Astrocyte (in vitro differentiated cells and primary cell): ENCODE results near the gene ZBTB11. TPM values are rescaled to one million over a fixed set of nuclear protein-coding genes. Genes with fewer than 3 reads are reported as not detected.

ENCODE experiments used
- DNase-seq: peaks from one replicate; pipeline ENCODE4 v3.0.0-alpha.2; 2010; ENCODE audit warnings: low read depth
- FAIRE-seq: peaks from 2 replicates; lab custom pipeline; 2011; peaks lifted over from hg19 to GRCh38; lab: Jason Lieb, UNC
- H2AFZ ChIP-seq: 2 replicates; pipeline ENCODE4 v1.6.0; 2012; ENCODE audit warnings: low read depth, low read length, inconsistent platforms
- H3K27ac ChIP-seq: 2 replicates; pipeline ENCODE4 v1.5.1; 2011; ENCODE audit warnings: low read depth, low read length, inconsistent platforms
- H3K27me3 ChIP-seq: 2 replicates; pipeline ENCODE4 v1.6.0; 2011; ENCODE audit warnings: low read length, inconsistent platforms; ENCODE audit not compliant: insufficient read depth
- H3K36me3 ChIP-seq: 2 replicates; pipeline ENCODE4 v1.5.1; 2011; ENCODE audit warnings: low read length, inconsistent platforms; ENCODE audit not compliant: insufficient read depth
- H3K4me1 ChIP-seq: 2 replicates; pipeline ENCODE4 v1.5.1; 2011; ENCODE audit warnings: low read length, inconsistent platforms; ENCODE audit not compliant: insufficient read depth
- H3K4me2 ChIP-seq: 2 replicates; pipeline ENCODE4 v1.6.0; 2012; ENCODE audit warnings: low read length, inconsistent platforms
- H3K4me3 ChIP-seq: 2 replicates; pipeline ENCODE4 v1.5.1; 2011; ENCODE audit warnings: low read depth, mild to moderate bottlenecking, low read length, inconsistent platforms; ENCODE audit not compliant: insufficient read depth
- H3K79me2 ChIP-seq: 2 replicates; pipeline ENCODE4 v1.6.0; 2012; ENCODE audit warnings: mild to moderate bottlenecking, low read length, inconsistent platforms; ENCODE audit not compliant: insufficient read depth
- H3K9ac ChIP-seq: 2 replicates; pipeline ENCODE4 v1.6.0; 2012; ENCODE audit warnings: mild to moderate bottlenecking, low read length, inconsistent platforms
- H3K9me3 ChIP-seq: 2 replicates; pipeline ENCODE4 v1.5.1; 2012; ENCODE audit warnings: low read depth, mild to moderate bottlenecking, low read length, inconsistent platforms; ENCODE audit not compliant: insufficient read depth
- H4K20me1 ChIP-seq: 2 replicates; pipeline ENCODE4 v1.6.0; 2012; ENCODE audit warnings: low read length, inconsistent platforms; ENCODE audit not compliant: insufficient read depth
- H3K27ac Mint-ChIP-seq: one replicate; pipeline ENCODE4 v1.8.0; 2021; ENCODE audit warnings: mild to moderate bottlenecking, mixed read lengths; ENCODE audit not compliant: unreplicated experiment
- H3K27me3 Mint-ChIP-seq: one replicate; pipeline ENCODE4 v1.8.0; 2021; ENCODE audit warnings: low read depth, mixed read lengths; ENCODE audit not compliant: unreplicated experiment
- H3K36me3 Mint-ChIP-seq: one replicate; pipeline ENCODE4 v1.8.0; 2021; ENCODE audit warnings: low read depth, mixed read lengths; ENCODE audit not compliant: unreplicated experiment
- H3K4me1 Mint-ChIP-seq: one replicate; pipeline ENCODE4 v1.8.0; 2021; ENCODE audit warnings: low read depth, mixed read lengths; ENCODE audit not compliant: unreplicated experiment
- H3K4me3 Mint-ChIP-seq: one replicate; pipeline ENCODE4 v1.8.0; 2021; ENCODE audit warnings: mild to moderate bottlenecking, moderate library complexity, mixed read lengths; ENCODE audit not compliant: unreplicated experiment
- H3K9me3 Mint-ChIP-seq: one replicate; pipeline ENCODE4 v1.8.0; 2021; ENCODE audit warnings: mild to moderate bottlenecking, mixed read lengths; ENCODE audit not compliant: unreplicated experiment
- EZH2 ChIP-seq: IDR thresholded peaks from 2 replicates; pipeline ENCODE4 v1.6.1; 2012; ENCODE audit warnings: mild to moderate bottlenecking, low read length, inconsistent platforms; ENCODE audit not compliant: insufficient read depth
- total RNA-seq: library from RNA; stranded (reverse); gene quantifications from 2 replicates; pipeline ENCODE4 v1.2.1, GENCODE V29; 2021
- TF ChIP-seq, protein P1 (sequence below): IDR thresholded peaks from 2 replicates; pipeline ENCODE4 v1.5.1; 2011; ENCODE audit warnings: low read depth, mild to moderate bottlenecking, inconsistent platforms, low read length, moderate library complexity; ENCODE audit not compliant: insufficient read depth

Gene ZBTB11
- total RNA-seq, 1 donor from 2014 or later = 20.9 TPM

- H3K79me2 ChIP-seq = peaks cover 53% of the 10 kb centered on the region
- Mint-ChIP-seq H3K9me3 (no peaks in the 10 kb centered on the region), H3K27ac (peak overlapping the region; percentile 75), H3K4me3 (peak overlapping the region; percentile 93), H3K4me1 (peaks cover 10% of the 10 kb centered on the region), H3K36me3 (peaks cover 10% of the 10 kb centered on the region), H3K27me3 (no peaks in the 10 kb centered on the region)
- H3K36me3 ChIP-seq = peaks cover 28% of the 10 kb centered on the region
- no peaks in the 10 kb centered on the region for H3K9me3 ChIP-seq
- peaks cover 61% of the 10 kb centered on the region for H4K20me1 ChIP-seq
- peak overlapping the region; percentile 15 for H3K27ac ChIP-seq
- DNase-seq (no peak), FAIRE-seq (no peak)
- H3K4me2 ChIP-seq = peak overlapping the region; percentile 74
- H2AFZ ChIP-seq = no peak overlapping the region
- peak overlapping the region; percentile 89 for H3K4me3 ChIP-seq
- H3K9ac ChIP-seq = peak overlapping the region; percentile 24
- peaks cover 10% of the 10 kb centered on the region for H3K4me1 ChIP-seq
- TF ChIP-seq EZH2 = no peak
- TF ChIP-seq, protein P1, sequence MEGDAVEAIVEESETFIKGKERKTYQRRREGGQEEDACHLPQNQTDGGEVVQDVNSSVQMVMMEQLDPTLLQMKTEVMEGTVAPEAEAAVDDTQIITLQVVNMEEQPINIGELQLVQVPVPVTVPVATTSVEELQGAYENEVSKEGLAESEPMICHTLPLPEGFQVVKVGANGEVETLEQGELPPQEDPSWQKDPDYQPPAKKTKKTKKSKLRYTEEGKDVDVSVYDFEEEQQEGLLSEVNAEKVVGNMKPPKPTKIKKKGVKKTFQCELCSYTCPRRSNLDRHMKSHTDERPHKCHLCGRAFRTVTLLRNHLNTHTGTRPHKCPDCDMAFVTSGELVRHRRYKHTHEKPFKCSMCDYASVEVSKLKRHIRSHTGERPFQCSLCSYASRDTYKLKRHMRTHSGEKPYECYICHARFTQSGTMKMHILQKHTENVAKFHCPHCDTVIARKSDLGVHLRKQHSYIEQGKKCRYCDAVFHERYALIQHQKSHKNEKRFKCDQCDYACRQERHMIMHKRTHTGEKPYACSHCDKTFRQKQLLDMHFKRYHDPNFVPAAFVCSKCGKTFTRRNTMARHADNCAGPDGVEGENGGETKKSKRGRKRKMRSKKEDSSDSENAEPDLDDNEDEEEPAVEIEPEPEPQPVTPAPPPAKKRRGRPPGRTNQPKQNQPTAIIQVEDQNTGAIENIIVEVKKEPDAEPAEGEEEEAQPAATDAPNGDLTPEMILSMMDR = no peak
- H3K27me3 ChIP-seq = no peaks in the 10 kb centered on the region
Observed at GRCh38 chr3:101677436-101678286, 729 bp upstream of the ZBTB11 start.

DNA sequence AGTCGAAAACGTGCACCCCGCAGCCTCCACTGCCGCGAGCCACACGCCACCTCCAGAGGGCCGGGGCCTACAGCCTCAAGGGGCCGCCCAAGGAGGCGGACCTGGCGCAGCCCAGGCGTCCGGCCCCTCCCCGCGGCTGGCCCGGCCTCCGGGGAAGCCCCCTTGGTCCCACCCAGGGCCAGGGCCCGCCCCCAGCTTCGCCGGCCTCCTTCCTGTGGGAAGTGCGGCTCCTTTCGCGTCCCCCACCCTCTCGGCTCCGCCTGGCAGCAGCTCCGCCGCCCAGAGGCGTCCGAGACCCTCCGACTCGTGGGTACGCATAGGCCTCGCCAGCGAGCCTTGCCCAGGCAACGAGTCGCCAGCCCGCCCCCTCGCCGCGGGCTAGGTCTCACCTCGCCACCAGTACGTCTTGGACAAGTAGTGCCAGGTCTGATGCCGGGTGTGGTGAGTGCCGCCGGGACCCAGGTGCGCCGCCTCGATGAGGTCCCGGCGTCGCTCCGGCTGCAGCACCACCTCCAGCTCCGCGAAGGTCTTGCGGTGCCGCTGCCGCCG is 642 bp downstream of the ZBTB11 start:
- FAIRE-seq = no peak
- peak overlapping the region; percentile 90 for H3K27ac ChIP-seq

More for the DNA sequence above, 642 bp downstream of the ZBTB11 start:
- Mint-ChIP-seq H3K27me3 (no peaks in the 10 kb centered on the region), H3K4me1 (peaks cover 7% of the 10 kb centered on the region), H3K27ac (peak overlapping the region; percentile 75), H3K4me3 (peak overlapping the region; percentile 95), H3K36me3 (peaks cover 8% of the 10 kb centered on the region), H3K9me3 (no peaks in the 10 kb centered on the region)
- Histone ChIP-seq H3K4me3 (peak overlapping the region; percentile 89), H4K20me1 (peaks cover 52% of the 10 kb centered on the region), H3K9ac (peak overlapping the region; percentile 97), H3K4me1 (peaks cover 10% of the 10 kb centered on the region), H3K36me3 (peaks cover 15% of the 10 kb centered on the region), H2AFZ (peak overlapping the region; percentile 85), H3K79me2 (peaks cover 53% of the 10 kb centered on the region), H3K9me3 (no peaks in the 10 kb centered on the region), H3K4me2 (peak overlapping the region; percentile 85), H3K27me3 (no peaks in the 10 kb centered on the region)
- TF ChIP-seq EZH2 = no peak
- TF ChIP-seq, protein P1 = no peak
- peak; percentile 93 for DNase-seq
